GM21360 (cell line): ENCODE measurements around the gene MARCHF2.

ENCODE experiments used
- ATAC-seq: cut with Tn5 transposase; IDR thresholded peaks from one replicate; pipeline ENCODE4 v1.9.1; 2021; ENCODE audit warnings: mild to moderate bottlenecking, moderate library complexity; ENCODE audit not compliant: unreplicated experiment

MARCHF2 gene

GRCh38 chr19:8473648-8474476 is 60.8 kb downstream of the MARCHF2 start:
- no peak for ATAC-seq

GRCh38 chr19:8475005-8475404 is 61.9 kb downstream of the MARCHF2 start:
- no peak for ATAC-seq

GRCh38 chr19:8476524-8476923 is 63.4 kb downstream of the MARCHF2 start:
- ATAC-seq = no peak

- ATAC-seq = no peak
These were observed 64.8 kb downstream of the MARCHF2 start for GRCh38 chr19:8477889-8478288.

- no peak for ATAC-seq
These were observed 65.5 kb downstream of the MARCHF2 start for GRCh38 chr19:8478598-8478997.

- ATAC-seq = no peak
These were observed 68.1 kb downstream of the MARCHF2 start for GRCh38 chr19:8481201-8481600.

- ATAC-seq = no peak
These were observed 68.5 kb downstream of the MARCHF2 start for GRCh38 chr19:8481616-8482015.

- no peak for ATAC-seq
These were observed 69.6 kb downstream of the MARCHF2 start for GRCh38 chr19:8482696-8483095.

GRCh38 chr19:8483165-8483564 is 70.1 kb downstream of the MARCHF2 start:
- no peak for ATAC-seq

- no peak for ATAC-seq
These were observed 71.3 kb downstream of the MARCHF2 start for GRCh38 chr19:8484331-8484894.

- no peak for ATAC-seq
These were observed 72.7 kb downstream of the MARCHF2 start for GRCh38 chr19:8485561-8486371.

- no peak for ATAC-seq
These were observed 73.6 kb downstream of the MARCHF2 start for GRCh38 chr19:8486661-8487136.

GRCh38 chr19:8487137-8487851 is 74.2 kb downstream of the MARCHF2 start:
- ATAC-seq = no peak

GRCh38 chr19:8488365-8488764 is 75.3 kb downstream of the MARCHF2 start:
- ATAC-seq = no peak
